K562 (cell line): ENCODE measurements around the gene LAPTM5. TPM values are rescaled to one million over a fixed set of nuclear protein-coding genes. Genes with fewer than 3 reads are reported as not detected.

Source experiments
- RBBP5 ChIP-seq: fragments of 200-600 bp; sonication (generic); IDR thresholded peaks from 2 replicates; pipeline ENCODE4 v1.6.1; 2012; ENCODE audit warnings: borderline replicate concordance, mild to moderate bottlenecking, low read length, control low read depth, inconsistent platforms; ENCODE audit not compliant: insufficient read depth, poor library complexity, severe bottlenecking
- ZNF764 ChIP-seq: fragments of 250-450 bp; sonication (Bioruptor Pico); IDR thresholded peaks from 2 replicates; pipeline ENCODE4 v1.4.0; 2020; ENCODE audit warnings: low read depth, mild to moderate bottlenecking, moderate library complexity
- polyA plus RNA-seq, 8 experiments: library from polyadenylated mRNA; depleted of rRNA in 4 of 8; stranded (reverse) in 5 of 8; unstranded in 3 of 8; fragments of >200 nt; fragmentation: Nextera tagmentation in 2 of 8; fragmentation: Illumina TruSeq in 1 of 8; extraction: Ambion mirVana in 2 of 8; extraction: Trizol in 1 of 8; gene quantifications; 2 replicates each; pipeline versions ENCODE4 v1.2.1 to v1.2.3, GENCODE V29; 2011 to 2014; ENCODE audit warnings: inconsistent platforms in 1 of 8, missing spikeins in 1 of 8
- total RNA-seq, 7 experiments: library from RNA; depleted of rRNA in 6 of 7; stranded (reverse); fragments of >200 nt in 6 of 7; fragmentation: Illumina TruSeq in 2 of 7; extraction: Trizol in 2 of 7; gene quantifications; 2 replicates each; pipeline versions ENCODE4 v1.2.1 to v1.2.3, GENCODE V29; 2011 to 2021; ENCODE audit warnings: low replicate concordance in 1 of 7
- TF ChIP-seq, protein P1 (sequence below), 2 experiments: fragments of 450-650 bp; formaldehyde crosslinking in 1 of 2; IDR thresholded peaks; 2 replicates each; pipeline versions ENCODE4 v1.4.0 to v1.6.1; 2014 to 2020; ENCODE audit warnings: mild to moderate bottlenecking in 2 of 2, borderline replicate concordance in 1 of 2, low read depth in 1 of 2
- TF ChIP-seq, protein P2 (sequence below): fragments of 450-650 bp; formaldehyde crosslinking; IDR thresholded peaks from 2 replicates; pipeline ENCODE4 v1.4.0; 2020; ENCODE audit warnings: mild to moderate bottlenecking, moderate library complexity
- TF ChIP-seq, protein P3 (sequence below): sonication (generic); formaldehyde crosslinking; IDR thresholded peaks from 2 replicates; pipeline ENCODE4 v1.8.1; 2022; ENCODE audit warnings: missing genetic modification reagents
- TF ChIP-seq, protein P4 (sequence below): fragments of 450-650 bp; IDR thresholded peaks from 2 replicates; pipeline ENCODE4 v1.6.1; 2016; ENCODE audit warnings: antibody characterized with exemption

LAPTM5 gene
- total and polyA plus RNA-seq, 9 of the 15 experiments (the other 6 are each of a cell fraction or from before 2014, with no cell fraction given) = 2.4 to 47.3 (median 20.3) TPM

DNA sequence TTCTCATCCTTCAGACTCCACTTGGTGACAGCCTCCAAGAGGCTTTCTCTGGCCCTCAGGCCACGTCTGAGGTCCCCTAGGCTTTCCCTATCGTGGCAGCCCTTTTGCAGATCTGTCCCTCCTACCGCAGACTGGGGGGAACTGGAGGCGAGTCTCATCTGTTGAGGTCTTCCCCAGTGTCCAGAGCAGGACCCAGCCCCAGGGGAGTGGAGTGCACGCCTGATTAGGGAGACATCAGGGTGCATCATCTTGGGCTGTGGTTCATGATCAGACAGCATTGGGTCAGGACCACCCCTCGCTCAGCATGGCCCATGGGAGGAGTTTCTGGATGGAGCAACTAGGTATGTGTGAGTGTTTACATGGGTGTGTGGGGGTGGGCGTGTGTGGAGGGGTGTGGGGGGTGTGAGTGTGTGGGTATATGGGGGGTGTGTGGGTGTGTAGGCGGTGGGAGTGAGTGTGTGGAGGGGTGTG lies 25.7 kb downstream of the LAPTM5 start (continued):
- TF ChIP-seq, protein P1, sequence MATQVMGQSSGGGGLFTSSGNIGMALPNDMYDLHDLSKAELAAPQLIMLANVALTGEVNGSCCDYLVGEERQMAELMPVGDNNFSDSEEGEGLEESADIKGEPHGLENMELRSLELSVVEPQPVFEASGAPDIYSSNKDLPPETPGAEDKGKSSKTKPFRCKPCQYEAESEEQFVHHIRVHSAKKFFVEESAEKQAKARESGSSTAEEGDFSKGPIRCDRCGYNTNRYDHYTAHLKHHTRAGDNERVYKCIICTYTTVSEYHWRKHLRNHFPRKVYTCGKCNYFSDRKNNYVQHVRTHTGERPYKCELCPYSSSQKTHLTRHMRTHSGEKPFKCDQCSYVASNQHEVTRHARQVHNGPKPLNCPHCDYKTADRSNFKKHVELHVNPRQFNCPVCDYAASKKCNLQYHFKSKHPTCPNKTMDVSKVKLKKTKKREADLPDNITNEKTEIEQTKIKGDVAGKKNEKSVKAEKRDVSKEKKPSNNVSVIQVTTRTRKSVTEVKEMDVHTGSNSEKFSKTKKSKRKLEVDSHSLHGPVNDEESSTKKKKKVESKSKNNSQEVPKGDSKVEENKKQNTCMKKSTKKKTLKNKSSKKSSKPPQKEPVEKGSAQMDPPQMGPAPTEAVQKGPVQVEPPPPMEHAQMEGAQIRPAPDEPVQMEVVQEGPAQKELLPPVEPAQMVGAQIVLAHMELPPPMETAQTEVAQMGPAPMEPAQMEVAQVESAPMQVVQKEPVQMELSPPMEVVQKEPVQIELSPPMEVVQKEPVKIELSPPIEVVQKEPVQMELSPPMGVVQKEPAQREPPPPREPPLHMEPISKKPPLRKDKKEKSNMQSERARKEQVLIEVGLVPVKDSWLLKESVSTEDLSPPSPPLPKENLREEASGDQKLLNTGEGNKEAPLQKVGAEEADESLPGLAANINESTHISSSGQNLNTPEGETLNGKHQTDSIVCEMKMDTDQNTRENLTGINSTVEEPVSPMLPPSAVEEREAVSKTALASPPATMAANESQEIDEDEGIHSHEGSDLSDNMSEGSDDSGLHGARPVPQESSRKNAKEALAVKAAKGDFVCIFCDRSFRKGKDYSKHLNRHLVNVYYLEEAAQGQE (IDR thresholded peaks at IDR 0.05; ENCODE audit: borderline replicate concordance) = no peak
- TF ChIP-seq, protein P1 (CRISPR knock-in tag; IDR thresholded peaks at IDR 0.05; ENCODE audit: low read depth) = peak; percentile 72; the same call in 1 of the 2 replicates
- TF ChIP-seq RBBP5 (peak; percentile 7), ZNF764 (CRISPR knock-in tag) (0 out of 2 replicates have a peak, but pooled peaks have one; percentile 63)
- TF ChIP-seq, protein P2, sequence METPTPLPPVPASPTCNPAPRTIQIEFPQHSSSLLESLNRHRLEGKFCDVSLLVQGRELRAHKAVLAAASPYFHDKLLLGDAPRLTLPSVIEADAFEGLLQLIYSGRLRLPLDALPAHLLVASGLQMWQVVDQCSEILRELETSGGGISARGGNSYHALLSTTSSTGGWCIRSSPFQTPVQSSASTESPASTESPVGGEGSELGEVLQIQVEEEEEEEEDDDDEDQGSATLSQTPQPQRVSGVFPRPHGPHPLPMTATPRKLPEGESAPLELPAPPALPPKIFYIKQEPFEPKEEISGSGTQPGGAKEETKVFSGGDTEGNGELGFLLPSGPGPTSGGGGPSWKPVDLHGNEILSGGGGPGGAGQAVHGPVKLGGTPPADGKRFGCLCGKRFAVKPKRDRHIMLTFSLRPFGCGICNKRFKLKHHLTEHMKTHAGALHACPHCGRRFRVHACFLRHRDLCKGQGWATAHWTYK = peak; percentile 79
- TF ChIP-seq, protein P3, sequence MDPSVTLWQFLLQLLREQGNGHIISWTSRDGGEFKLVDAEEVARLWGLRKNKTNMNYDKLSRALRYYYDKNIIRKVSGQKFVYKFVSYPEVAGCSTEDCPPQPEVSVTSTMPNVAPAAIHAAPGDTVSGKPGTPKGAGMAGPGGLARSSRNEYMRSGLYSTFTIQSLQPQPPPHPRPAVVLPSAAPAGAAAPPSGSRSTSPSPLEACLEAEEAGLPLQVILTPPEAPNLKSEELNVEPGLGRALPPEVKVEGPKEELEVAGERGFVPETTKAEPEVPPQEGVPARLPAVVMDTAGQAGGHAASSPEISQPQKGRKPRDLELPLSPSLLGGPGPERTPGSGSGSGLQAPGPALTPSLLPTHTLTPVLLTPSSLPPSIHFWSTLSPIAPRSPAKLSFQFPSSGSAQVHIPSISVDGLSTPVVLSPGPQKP (CRISPR knock-in tag) = no peak
- TF ChIP-seq, protein P4, sequence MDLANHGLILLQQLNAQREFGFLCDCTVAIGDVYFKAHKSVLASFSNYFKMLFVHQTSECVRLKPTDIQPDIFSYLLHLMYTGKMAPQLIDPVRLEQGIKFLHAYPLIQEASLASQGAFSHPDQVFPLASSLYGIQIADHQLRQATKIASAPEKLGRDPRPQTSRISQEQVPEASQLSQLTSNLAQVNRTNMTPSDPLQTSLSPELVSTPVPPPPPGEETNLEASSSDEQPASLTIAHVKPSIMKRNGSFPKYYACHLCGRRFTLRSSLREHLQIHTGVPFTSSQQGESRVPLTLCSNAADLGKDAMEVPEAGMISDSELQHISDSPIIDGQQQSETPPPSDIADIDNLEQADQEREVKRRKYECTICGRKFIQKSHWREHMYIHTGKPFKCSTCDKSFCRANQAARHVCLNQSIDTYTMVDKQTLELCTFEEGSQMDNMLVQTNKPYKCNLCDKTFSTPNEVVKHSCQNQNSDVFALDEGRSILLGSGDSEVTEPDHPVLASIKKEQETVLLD = 0 out of 2 replicates have a peak, but pooled peaks have one; percentile 49
- TF ChIP-seq, all 486 proteins: peak for 73
